C4-2B (cell line): ENCODE results near the gene CHST11.

Source experiments
- H3K27ac ChIP-seq: fragments of 450-650 bp; 2 replicates; pipeline ENCODE4 v1.5.1; 2017
- ZFX ChIP-seq: fragments of 450-650 bp; IDR thresholded peaks from 2 replicates; pipeline ENCODE4 v1.6.1; 2017
- TF ChIP-seq, protein P1 (sequence below): fragments of 450-650 bp; conservative IDR thresholded peaks from 2 replicates; pipeline ENCODE4 v1.5.1; 2017; ENCODE audit warnings: mild to moderate bottlenecking

CHST11 gene

DNA sequence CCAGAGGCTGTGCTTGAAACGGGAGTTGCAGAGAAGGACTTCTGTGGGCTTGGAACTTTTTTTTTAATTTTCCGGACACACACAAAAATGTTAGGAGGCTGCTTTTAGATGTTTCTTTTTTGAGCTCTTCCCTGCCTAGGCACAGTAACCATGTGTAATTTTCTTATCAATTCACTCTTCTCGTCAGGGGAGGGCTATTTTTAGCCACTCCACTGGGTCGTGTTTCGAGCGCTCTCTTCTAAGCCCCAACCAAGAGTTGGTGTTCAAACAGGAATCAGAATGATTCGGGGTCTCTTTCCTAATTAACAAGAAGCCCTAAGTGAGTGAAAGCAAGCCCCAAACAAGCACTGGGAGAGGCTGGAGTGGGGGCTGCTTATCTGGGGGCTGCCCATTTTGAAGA lies 162.6 kb downstream of the CHST11 start:
- no peak overlapping the region for H3K27ac ChIP-seq
- no peak for TF ChIP-seq ZFX
- TF ChIP-seq, protein P1, sequence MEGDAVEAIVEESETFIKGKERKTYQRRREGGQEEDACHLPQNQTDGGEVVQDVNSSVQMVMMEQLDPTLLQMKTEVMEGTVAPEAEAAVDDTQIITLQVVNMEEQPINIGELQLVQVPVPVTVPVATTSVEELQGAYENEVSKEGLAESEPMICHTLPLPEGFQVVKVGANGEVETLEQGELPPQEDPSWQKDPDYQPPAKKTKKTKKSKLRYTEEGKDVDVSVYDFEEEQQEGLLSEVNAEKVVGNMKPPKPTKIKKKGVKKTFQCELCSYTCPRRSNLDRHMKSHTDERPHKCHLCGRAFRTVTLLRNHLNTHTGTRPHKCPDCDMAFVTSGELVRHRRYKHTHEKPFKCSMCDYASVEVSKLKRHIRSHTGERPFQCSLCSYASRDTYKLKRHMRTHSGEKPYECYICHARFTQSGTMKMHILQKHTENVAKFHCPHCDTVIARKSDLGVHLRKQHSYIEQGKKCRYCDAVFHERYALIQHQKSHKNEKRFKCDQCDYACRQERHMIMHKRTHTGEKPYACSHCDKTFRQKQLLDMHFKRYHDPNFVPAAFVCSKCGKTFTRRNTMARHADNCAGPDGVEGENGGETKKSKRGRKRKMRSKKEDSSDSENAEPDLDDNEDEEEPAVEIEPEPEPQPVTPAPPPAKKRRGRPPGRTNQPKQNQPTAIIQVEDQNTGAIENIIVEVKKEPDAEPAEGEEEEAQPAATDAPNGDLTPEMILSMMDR, result no peak

DNA sequence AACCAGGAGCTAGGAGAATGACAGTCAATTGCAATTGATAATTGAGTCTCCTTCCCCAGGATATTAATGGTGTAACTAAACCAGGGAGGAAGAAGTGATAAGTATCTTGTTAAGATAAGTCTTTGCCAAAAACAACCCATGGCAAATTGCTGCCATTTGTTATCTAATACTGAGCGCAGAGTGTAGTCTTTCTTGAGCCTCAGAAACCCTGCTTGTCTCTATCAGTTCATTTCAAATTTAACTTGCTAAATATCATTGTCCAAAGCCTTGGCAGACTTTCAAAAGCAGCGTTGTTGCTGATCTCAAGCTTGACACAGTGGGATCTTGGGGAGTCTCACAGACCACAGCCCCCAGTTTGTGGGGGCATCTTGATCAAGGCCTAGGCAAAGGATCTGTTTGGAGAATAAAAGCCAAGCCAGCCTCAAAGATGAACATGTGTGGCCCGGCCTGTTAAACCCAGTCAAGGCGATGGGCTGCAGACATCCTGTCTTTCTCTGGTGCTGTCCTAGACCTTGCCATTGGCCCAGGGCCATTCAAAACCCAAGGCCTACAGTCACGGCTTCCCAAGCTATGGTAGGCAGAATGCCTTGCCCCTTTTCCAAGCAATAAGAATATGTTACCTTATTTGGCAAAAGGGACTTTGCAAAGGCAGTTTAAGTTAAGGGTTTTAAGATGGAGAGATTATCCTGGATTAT lies 164.2 kb downstream of the CHST11 start:
- TF ChIP-seq ZFX, result no peak
- TF ChIP-seq, protein P1, result no peak
- H3K27ac ChIP-seq, result no peak overlapping the region

DNA sequence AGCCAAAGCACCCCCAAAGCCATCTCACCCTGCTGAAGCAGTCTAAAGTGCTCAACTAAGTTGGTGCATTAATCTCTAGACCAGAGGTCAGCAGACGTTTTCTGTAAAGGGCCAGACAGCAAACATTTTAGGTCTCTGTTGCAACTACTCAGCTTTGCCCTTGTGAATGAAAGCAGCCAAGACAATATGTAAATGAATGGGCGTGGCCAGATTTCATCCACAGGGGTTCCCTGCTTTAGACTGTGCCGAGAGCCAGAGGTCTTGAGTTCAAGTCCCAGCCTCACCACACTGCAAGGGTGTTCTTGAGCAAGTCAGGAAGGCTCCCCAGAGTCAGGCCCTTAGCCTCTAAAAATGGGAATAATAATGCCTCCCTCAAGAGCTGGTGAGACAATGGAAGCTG lies 166.2 kb downstream of the CHST11 start:
- TF ChIP-seq, protein P1, result no peak
- TF ChIP-seq ZFX, result no peak
- H3K27ac ChIP-seq, result no peak overlapping the region

DNA sequence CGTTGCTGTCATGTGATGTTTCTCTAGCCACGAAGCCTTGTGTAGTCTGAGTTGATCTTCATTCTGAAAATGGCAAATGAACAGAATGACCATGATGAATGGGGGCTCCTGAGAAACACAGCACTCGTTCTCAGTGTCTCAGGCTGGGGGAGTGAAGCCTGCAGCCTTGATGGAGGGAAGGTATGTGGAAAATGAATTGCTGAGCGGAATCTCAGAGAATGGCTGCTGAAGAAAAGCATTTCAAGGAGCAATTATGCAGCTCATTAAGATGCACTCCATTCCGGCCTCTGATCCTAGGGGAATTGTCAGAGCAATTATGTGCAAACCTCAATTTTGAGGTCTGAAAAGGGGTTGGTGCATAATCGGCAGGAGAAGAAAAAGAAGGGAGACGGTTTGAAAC lies 167.1 kb downstream of the CHST11 start:
- H3K27ac ChIP-seq, result no peak overlapping the region
- TF ChIP-seq ZFX, result no peak
- TF ChIP-seq, protein P1, result no peak

DNA sequence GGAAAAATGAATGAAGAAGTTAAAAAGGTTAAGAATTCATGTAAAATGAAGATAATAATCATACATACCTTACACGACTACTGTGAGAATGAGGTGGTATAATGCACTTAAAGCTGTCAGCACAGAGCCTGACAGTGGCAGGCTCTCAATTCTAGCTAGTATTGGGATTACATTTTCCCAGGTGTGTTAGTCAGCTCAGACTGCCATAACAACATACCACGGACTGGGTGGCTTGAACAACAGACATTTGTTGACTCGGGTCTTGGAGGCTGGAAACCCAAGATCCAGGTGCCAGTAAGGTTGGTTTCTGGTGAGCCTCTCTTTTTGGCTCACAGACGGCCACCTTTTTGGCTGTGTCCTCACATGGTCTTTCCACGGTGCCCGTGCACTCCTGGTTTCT lies 167.8 kb downstream of the CHST11 start:
- TF ChIP-seq ZFX, result no peak
- TF ChIP-seq, protein P1, result no peak
- no peak overlapping the region for H3K27ac ChIP-seq

DNA sequence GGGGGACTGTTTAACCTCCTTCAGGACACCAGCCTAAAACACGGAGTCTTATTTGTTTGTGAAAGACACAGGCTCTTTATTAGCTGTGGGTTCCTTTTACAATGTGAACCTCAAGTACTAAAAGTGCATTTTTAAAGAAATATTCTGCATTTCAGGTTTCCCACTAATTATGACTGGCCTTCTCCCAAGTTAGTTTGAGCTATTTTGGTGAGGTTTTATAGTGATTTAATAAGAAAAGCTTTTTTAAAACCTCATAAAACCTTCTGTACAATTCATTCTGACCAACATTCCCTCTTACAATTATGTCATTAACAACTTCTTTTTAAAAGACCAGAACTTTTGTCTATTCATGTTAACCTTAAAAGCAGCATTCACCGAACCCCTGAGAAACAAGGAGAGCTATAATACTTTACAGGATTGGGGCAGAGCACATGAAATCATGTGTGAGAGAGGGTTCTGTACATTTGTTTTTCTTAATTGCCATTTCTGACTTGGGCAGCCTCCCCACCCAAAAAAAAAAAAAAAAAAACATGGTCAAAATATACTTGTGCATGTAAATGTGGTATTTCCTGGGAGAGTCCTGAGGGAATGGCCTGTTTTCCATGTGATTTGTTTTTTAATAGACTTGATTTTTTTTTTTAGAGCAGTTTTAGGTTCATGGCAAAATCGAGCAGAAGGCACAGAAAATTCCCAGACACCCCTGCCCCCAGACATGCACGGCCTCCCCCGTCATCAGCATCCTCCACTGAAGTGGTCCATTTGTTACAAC lies 169.5 kb downstream of the CHST11 start:
- TF ChIP-seq, protein P1, result no peak
- TF ChIP-seq ZFX, result no peak
- H3K27ac ChIP-seq, result no peak overlapping the region

DNA sequence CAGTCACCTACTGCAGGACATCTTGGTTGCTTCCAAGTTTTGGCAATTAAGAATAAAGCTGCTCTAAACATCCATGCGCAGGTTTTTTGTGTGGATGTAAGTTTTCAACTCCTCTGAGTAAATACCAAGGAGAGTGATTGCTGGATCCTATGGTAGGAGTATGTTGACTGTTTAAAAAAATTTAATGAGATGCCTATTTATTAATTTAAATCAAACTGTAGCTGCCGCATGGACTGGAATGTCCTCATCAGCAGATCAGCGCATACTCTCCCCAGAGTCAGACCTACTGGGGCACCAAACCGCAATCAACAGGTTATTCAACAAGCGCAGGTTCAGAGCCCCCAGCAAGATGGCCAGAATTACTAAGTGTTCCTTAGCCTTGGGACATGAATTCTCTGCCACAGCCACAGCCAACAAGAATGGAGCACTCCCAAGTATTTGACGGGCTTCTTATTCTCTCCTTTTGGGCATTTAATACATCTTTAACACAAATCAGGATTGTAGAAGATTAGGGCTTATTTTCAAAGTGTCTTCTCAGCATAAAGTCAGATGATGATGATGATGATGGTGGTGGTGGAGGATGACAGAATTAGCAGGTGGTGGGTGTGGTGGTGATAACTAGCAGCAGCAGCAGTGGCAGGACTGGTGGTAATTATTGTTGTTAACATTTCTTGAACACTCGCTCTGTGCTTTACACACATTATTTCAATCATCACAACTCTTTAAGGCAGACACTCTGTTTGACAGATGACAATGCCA lies 170.7 kb downstream of the CHST11 start:
- no peak overlapping the region for H3K27ac ChIP-seq
- no peak for TF ChIP-seq ZFX
- TF ChIP-seq, protein P1, result no peak
